HG03520 (cell line): ENCODE results near the gene PLA2G2D.

Experiments
- ATAC-seq: cut with Tn5 transposase; IDR thresholded peaks from one replicate; pipeline ENCODE4 v1.9.1; 2021; ENCODE audit warnings: mild to moderate bottlenecking, moderate library complexity; ENCODE audit not compliant: unreplicated experiment

The PLA2G2D gene

DNA sequence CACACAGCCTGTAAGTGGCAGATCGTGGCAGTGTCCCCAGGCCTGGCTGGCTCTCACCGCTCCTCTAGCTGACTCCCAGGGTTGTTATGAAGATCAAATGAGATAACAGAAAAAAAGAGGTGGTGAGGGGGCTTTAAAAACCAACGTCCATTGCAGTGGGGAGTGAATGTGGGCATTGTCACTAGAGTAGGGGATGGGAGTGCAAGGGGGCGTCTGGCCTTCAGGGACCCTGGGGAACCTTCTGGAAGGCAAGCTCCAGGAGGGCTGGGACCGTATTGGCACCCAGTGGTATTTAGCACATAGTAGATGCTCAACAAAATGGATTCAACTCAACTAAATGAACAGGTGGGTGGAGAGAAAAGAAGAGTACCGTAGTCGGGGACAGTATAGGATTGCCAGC is 3.4 kb downstream of the PLA2G2D start:
- no peak for ATAC-seq

DNA sequence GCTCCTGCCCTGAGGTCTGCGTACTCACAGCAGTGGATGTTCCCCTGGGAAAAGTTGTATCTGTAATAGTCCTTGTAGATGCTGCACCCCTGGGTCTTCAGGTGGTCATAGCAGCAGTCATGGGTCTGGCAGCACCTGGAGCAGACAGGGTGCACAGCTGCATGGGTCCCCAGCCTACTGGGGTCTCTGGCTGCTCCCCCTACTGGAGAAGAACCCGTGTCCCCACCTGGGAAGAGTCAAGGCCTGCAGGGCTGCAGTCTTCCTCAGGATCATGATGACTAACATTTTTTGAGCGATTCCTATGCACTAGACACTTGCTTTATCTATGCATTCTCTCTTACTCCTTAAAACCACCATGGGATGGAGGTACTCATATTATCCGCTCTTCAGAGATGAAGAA is 3.9 kb downstream of the PLA2G2D start:
- no peak for ATAC-seq

DNA sequence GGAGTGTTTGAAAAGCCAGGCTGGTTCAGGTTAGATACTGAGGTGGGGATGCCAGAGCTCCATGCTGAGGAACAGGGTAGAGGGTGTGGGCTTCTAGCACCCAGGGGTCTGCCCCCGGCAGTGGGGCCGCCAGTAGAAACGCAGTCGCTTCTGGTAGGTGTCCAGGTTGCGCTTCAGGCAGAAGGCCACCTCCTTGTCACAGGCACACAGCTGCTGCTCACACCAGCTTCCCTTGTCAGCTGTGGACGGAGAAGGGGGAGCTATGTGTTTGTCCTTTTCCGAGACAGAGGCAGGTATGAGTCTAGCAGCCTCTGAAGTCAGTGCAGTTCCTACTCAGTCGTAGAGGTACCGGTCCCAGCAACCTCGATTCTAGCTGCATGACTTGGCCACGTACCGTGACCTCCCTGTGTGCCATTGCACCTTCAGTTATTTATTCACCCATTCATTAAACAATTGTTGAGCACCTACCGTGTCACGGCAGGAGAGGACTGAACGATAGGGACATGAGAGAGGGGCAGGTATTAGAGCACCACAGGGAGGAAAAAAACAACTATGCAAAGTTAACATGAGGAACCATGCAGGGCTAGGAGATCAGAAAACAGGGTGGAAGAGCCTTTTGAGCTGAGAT is 5.2 kb downstream of the PLA2G2D start:
- no peak for ATAC-seq

DNA sequence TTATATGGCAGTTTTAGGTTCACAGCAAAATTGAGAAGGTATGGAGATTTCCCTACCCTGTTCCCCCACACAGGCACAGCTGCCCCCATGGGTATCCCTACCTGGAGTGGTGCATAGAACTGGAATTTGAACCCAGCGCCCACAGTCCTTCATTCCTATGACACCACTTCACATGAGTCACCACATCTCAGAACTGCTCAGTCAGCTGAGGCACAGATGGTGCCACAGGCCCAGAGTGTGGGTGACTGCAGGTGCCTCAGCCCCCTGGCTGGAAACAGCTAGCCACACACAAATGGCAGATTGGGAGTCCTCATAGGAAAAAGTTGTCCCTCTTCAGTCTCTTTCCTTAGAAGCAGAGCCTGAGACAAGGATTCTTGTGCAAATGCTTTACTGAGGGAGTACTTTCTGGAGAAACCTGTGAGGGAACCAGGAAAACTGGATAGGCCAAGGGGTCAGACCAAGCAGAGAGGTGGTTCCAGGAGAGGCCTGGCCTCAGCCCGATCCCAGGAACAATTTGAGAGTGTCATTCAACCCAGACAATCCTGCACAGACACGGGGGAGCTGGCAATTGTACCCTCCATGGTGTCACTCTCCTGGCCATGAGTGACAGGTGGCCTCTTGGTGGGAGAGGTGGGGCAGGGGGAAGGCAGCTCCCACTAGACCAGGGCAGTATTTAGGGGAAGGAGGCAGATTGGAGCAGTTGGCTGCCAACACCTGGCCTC is 6.9 kb downstream of the PLA2G2D start:
- no peak for ATAC-seq

DNA sequence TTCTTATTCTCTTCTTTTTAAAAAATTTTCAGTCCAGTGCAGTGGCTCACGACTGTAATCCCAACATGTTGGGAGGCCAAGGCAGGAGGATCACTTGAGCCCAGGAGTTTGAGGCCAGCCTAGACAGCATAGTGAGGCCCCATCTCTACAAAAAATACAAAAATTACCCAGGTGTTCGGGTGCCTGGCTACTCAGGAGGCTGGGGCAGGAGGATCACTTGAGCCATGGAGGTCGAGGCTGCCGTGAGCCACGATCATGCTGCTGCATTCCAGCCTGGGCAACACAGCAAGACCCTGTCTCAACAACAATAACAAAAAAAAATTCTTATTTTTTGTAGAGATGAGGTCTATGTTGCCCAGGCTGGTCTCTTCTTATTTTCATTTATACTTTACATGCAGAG is 7.9 kb downstream of the PLA2G2D start:
- ATAC-seq, result no peak

DNA sequence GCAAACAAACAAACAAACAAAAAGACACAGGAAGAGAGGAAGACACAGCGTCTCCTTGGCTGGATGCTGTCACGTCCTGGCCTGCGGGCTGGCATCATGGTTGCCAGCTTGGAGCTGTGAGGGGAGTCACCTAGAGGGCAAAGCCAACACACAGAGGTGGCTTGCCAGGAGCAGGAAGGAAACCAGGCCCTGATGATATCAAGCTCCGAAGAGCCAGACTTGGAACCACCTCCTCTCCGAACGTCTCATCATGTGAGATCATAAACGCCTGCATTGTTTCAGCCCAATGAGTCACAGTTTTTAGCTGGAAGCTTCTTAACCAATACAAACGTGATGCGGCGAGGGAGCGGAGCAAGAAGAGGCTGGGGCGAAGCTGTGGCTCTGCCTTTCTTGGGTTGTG is 8.7 kb downstream of the PLA2G2D start:
- ATAC-seq, result no peak

DNA sequence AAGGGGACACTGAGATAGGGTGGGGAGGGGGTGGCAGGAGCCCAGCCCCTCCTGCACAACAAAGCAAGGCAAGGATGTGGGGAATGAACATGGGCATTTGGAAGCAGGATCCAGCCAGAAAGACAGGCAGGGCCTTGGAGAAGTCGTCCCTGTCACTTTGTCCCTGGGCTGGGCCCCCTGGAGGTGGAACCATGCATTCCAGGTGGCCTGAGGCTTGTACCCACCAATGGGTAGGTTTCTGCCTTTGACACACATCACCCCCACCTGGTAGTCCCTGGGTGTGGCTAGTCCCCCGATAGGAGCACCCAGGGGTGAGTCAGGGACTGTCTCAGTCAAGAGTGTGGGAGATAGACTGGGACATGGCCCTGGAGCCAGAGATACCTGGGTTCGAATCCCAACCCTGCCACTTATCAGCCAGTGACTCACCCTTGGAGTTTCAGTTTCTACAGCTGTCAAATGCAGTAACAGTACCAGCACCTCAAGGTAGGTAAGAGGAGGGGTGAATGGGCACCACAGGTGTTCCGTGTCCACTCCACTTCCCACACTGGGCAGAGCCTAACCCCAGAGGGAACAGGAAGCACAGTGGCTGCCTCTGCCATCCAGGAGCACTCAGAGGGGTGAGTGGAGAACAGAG is 10.0 kb downstream of the PLA2G2D start:
- no peak for ATAC-seq

DNA sequence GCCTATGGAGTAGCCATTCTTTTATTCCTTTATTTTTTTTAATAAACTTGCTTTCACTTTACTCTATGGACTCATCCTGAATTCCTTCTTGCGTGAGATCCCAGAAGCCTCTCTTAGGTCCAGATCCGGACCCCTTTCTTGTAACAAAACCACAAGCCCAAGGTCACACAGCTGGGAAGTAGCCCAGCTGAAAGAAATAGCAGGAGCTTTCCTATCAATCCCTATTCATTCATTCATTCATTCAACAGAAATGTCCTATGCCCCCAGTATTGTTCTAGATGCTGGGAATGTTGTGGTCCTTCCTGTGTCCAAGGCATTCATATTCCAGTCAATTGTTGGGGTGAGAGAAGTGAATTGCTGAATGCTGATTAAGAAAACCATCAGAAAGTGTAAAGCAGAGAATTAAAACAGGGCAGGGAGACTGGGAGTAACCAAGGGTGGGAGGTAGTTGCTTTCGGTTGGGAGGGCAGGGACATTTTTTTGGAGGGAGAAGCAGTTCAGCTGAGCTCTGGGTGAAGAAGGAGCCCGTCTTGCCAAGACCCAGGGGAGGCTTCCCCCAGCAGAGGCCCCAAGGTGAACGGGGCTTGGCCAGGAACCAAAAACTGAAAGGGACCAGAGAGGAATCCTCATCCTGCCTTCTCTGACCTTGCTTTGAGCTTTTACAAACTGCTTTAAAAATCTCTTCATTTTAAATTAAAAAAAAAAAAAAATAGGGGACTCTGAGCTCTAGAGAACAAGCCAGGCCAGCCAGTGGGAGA is 10.8 kb downstream of the PLA2G2D start:
- ATAC-seq, result no peak

DNA sequence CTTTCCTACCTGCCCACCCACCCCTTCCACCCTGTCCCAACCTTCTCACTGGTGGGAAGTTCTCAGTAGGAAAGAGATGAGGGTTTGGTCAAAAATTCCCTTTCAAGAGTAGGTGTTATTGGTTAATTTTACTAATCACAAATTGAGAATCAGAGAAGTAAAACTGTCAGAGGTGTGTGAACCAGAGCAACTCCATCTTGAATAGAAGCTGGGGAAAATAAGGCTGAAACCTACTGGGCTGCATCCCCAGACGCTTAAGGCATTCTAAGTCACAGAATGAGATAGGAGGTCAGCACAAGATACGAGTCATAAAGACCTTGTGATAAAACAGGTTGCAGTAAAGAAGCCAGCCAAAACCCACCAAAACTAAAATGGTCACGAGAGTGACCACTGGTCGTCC is 11.5 kb downstream of the PLA2G2D start:
- no peak for ATAC-seq

DNA sequence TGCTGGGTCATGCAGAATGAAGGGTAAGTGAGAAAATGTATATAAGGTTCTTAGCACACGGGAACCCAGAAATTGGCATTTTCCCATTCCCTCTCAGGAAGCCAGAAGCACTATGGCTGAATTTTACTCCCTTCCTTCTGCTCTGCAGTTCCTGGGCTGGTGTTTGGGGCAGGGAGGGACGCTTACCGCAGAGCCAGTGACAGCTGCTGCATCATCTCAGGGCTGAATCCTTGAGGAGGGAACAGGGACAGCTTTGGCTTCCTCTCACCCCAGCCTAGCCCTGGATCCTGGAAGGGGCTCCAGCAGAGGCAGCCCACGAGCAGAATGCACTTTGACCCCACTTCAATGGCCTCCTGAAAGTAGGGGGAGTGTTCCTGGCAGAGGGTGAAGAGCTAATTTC is 12.0 kb downstream of the PLA2G2D start:
- no peak for ATAC-seq

DNA sequence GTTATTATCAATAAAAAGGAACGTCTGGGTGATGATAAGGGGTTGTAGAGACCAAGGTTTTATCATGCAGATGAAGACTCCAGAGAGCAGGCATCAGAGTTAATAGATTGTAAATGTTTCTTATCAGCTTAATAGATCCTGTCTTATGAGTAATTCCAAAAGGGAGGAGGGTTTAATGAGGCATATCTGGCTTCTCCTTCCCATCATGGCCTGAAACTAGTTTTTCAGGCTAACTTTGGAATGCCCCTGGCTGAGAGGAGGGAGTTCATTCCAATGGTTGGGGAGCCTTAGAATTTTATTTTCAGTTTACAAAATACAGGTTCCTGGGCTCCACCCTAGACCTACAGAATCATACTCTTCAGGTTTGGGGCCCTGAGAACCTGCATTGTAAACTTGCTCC is 13.5 kb downstream of the PLA2G2D start:
- ATAC-seq, result no peak

DNA sequence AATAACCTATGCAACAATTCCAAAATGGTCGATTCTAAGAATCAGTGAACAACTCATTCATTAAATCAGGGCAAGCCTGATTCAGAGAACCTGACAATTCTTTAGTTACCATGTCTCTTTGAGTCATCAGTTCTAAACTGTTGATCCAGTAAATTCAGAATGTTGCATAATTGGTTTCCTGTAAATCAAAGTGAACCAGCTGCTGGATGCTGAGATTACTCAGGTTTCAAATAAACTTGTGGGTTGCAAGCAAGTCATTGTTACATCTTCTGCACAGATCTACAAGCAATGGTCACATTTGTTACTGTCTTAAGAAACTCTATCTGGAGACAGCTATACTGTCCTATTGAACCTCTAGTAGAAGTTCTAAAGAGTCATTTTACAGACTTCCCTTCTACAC is 16.5 kb downstream of the PLA2G2D start:
- ATAC-seq, result no peak

DNA sequence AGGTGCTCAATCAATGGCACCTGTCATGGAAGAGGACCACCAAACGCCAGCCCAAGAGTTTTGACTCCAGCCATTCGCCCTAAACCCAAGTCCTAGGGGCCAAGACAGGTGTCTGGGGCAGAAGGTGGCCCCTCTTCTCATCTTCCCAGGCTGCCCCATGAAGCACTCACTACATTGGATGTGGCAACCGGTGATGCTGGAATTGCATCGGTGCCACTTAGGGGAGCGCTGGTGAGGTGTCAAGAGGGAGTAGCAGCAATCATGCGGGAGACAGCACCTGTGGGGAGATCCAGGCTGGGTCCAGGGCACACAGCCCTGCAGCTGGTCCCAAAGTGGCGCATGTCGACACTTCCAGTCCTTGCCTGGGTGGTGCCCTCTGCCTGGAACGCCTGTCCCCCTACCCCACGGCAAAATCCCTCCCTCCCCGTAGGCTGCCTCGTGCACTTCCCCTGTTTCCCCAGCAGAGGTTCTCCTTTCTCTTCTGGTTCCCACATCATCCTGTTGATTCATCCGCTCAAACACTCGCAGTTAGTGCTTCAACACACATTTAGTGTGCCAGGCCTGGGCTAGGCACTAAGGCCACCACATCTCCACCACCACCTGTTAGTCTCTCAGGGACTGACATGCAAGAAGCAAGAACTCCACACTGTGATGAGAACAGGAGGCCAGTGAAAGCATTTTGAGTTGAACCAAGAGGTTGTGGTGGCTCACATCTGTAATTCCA is 18.5 kb downstream of the PLA2G2D start:
- ATAC-seq, result no peak

DNA sequence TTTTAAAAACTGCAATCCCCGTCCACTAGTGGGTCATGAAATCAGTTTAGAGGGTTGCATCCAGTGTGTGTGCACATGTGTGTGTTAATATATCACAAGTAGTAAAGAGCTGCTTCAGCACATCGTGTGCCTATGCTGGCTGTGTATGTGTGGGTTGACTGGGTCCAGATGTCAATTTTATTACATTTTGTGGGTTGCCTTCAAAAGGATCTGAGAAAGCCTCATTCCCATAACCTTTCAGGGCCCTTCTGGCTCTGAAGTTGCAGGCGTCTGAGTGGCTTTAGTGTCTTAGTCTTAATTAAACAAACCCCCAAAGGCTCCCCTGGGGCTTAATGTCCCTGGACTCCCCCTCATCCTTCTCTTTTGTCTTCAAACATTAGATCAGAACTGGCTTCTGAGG is 19.8 kb downstream of the PLA2G2D start:
- ATAC-seq, result no peak

DNA sequence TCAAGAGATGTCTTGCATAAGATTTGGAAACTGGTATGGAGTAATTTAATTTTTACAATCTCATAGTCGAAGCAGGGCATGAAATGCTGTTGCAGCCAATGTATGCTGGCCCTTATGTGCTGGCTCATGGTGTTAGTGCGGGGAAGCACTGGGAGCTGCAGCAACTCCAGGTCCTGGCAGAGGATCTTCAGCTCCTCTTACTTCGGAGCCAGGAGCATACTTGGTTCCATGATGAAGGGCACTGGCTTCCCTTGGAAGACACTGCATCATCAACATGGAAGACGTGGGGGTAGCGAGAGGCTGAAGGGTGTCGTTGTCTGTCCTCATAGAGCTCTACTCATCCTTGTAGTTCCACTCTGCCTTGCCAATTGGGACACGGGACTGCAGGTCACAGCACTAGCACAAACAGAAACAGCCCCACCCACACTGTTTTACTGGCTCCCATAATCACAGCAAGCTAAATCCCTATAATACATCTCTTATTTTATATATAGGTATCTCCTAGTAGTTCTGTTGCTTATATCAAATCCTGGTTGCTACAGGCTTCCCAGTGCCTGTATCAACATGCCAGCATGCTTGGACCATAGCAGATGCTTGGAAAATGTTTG is 22.4 kb downstream of the PLA2G2D start:
- no peak for ATAC-seq

DNA sequence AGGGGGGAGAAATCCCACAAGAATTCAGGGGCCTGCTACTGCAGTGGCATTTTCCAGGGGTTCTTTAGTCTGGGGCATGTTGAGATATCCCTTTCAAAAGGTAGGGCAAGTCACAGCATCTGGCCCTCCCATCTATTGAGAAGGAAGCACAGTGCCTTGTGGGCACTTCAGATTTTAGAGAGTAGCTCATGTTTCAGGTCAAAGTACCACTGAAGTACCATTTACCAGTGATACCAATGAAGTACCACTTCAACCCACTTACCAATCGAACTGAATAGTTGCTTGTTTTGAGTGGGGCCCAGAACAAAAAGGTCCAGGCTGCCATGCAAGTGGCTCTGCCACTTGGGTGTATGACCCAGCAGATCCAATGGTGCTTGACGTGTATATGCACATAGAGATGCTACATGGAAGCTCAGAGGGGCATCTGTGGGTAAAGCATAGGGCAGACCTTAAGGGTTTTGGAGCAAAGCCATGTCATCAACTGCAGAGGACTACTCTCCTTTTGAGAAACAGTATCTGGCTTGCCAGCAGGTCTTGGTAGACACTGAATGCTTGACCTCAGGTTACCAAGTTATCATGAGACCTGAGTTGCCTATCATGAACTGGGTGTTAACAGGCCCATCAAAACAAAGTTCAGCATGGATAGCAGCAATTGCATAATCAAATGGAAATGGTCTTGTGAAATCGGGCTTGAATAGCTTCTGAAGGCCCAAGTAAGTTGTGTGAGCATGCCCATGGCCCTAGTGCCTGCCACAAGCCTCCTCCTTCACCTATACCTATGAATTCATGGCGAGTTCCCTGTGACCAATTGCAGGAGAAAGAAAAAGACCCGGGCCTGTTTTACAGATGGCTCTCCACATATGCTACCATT is 23.5 kb downstream of the PLA2G2D start:
- ATAC-seq, result no peak

DNA sequence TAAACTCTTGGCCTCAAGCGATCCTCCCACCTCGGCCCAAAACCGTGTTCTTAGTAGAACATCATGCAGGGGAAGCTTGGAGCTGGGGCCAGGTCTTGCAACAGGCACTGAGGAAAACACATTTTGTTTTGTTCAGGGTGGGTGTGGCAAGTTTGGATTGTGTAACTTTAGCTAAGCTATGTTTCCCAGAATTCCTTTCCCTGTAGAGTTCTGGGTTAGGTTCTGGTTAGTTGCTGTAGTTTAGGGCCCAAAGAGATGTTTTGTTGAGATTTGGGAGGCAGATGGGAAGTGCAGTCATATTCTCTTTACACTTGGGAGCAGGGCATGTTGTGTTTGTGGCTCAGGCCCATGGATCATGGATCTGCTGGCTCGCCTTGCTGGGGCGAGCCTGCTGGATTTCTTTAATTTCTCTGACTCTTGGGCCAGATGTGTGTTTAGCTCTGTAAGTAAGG is 25.4 kb downstream of the PLA2G2D start:
- ATAC-seq, result no peak

DNA sequence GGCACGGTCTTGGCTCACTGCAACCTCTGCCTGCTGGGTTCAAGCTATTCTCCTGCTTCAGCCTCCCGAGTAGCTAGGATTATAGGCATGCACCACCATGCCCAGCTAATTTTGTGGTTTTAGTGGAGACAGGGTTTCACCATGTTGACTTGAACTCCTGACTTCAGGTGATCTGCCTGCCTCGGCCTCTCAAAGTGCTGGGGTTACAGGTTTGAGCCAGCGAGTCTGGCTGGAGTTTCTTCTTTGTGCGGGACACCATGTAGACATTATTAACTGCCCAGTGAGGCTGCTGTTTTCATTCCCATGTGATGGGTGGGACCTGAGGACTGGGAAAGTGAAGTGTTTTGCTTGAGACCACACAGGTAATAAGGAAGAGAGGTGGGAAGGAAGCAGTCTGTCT is 26.0 kb downstream of the PLA2G2D start:
- ATAC-seq, result no peak

DNA sequence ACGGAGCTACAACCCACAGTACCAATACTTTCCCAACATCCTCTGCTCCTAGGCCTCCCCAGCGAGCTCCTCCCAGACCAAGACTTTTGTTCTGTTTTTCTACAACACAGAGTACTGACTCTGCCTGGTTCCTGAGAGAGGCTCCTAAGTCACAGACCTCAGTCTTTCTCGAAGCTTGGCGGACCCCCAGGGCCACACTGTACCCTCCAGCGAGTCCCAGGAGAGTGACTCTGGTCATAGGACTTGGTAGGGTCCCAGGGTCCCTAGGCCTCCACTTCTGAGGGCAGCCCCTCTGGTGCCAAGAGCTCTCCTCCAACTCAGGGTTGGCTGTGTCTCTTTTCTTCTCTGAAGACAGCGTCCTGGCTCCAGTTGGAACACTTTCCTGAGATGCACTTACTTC is 28.7 kb downstream of the PLA2G2D start:
- ATAC-seq, result no peak

DNA sequence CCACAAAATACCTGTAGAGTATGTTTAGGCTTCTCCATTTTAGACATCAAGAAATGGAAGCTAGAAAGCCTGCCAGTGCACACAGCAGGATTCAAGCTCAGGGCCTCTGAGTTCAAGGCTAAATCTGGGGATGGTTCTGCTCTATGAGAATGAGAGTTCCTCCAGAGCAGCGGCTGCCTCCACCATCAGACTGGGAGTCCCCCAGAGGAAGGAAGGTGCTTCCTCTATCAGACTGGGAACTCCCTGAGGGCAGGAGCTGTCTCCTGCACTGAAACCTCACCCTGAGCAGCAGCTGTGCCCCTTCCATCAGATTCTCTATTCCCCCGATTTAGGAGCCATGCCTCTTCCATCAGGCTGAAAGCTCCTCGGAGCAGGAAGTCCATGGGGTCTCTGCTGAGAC is 29.2 kb downstream of the PLA2G2D start:
- ATAC-seq, result no peak
